GM21381 (cell line): Measurements from ENCODE around the gene RYR2.

ENCODE experiments used
- ATAC-seq: cut with Tn5 transposase; IDR thresholded peaks from one replicate; pipeline ENCODE4 v1.9.1; 2021; ENCODE audit warnings: mild to moderate bottlenecking, moderate library complexity; ENCODE audit not compliant: unreplicated experiment

The RYR2 gene

DNA sequence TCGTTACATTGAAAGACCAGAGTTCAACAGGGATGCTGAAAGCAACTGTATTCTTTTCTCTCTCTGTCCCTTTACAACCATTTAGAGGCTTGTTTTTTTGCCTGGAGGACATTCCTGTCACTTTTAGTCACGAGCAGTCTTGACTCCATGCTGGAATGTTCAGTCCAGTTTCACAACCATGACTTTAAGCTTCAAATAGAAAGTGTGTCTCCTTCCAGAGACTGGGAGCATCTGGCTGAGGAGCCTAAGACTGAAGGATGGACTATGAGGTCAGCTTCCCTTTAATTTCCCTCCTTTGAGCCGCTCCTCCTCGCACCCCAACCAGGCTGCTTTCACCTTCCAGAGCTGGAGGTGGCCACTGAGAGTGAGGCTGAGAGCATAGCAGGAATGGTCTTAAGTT, 10.5 kb upstream of the RYR2 start:
- ATAC-seq: no peak

DNA sequence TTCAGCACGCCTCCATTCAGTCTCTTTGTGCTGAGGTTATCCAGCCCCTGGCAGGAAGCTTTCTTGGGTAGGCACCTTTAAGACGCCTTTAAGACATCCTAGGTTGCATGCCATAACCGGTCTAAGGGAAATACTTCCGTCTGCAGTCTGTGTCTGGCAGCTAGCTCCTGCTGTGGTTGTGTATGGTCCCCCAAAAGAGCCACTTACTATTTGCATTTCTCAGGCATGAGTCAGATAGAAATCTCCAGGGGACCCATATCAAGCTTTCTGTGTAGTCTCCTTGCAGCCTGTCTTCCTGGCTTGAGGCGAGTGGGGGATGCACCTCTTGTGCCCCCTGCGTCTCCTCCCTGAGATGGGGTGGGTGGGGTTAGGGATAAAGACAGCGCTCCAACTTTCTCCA, 10.0 kb upstream of the RYR2 start:
- ATAC-seq: peak; percentile 86

DNA sequence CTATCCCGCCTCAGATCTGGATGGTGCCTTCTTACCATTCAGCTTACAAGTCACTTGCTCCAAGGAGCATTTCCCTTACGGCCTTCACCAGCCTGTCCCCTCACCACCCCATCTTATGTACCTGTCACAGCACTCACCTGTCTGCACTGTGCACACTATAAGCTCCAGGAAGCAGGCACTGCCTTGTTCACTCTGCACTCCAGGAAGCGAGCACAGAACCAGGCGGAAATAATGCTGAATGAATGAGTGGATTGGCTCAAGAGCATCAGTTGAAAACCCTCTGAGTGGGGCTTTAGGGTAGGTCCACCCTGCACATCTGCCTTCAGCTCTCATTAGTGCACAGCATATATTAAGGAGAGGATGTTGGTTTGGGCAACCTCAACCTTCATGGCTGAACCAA, 8.9 kb upstream of the RYR2 start:
- no peak for ATAC-seq

DNA sequence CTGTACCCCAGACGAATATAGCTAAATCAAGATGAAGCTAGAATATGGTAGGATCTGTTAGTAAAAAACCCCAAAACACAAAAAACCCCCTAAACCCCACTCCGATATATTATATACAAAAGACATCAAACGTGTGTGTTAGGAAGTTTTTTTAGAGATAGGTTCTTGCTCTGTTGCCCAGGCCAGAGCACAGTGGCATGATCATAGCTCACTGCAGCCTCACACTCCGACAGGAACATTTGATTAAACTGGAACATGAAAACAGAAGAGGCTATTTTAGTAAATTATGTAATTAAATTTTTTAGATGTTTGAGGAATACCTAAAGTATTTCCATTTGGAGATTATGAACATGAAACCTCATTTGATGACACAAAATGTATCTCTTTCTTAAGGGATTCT, 8.2 kb upstream of the RYR2 start:
- ATAC-seq: no peak

DNA sequence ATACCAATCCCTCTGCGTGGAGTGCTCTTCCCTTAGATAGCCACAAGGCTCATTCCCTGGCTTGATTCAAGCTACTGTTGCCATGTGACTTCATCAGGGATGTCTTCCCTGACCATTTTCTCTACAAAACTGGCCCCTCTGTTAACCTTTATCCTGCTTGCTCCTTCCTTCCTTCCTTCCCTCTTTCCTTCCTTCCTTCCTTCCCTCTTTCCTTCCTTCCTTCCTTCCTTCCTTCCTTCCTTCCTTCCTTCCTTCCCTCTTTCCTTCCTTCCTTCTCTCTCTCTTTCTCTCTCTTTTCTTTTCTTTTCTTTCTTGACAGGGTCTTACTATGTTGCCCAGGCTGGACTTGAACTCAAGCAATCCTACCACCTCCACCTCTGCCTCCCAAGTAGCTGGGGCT, 6.2 kb upstream of the RYR2 start:
- ATAC-seq: no peak

DNA sequence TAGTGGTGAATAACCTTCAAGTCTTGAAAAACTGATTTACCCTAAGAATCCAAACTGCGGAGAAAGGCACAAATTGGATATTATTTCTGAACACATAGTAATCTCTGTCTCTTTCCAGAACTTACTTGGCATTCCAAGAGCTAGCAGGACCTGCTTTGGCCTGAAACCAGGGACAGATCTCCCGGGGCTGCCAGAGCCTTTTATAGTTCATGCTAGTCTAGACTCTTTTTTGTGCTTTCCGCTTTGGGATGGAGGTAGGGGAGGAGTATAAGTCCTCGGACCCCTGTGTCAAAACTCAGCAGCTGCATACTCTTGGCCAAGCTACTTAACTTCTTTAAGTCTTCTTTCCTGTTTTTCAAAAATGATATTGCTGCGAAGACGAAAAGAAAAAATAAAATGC, 3.8 kb upstream of the RYR2 start:
- no peak for ATAC-seq

DNA sequence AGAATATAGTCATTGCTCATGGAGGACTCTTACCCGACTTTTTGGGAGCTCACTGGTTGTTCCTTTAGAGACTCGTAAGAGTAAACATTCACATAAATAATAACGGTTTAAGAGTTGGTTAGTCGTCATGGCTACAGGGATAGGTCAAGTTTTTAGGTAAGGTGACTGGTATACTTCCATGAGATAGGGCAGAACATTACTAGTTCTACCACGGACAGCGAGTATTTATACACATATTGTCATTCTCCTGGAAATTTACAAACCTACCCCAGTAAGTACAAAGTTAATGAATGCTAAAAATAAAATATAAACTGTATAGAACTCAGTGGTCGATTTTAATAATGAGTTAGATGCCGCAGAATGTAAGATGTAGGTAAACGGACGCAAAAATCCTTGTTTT, 1.2 kb upstream of the RYR2 start:
- no peak for ATAC-seq

DNA sequence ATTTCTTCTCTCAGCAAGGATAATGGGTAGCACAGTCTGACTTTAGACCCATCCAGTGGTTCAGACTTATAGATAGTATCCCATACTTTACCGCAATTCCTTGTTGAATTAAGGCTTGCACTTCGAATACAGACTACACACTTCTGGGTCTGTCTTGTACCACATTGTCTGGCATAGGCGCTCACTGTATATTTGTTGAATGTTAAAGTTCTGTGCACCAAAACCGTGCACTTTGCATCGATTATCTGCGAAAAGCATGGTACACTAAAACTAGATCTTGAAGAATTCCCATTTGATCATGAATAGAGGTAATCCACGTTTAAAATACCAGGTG, 556 bp upstream of the RYR2 start:
- no peak for ATAC-seq

DNA sequence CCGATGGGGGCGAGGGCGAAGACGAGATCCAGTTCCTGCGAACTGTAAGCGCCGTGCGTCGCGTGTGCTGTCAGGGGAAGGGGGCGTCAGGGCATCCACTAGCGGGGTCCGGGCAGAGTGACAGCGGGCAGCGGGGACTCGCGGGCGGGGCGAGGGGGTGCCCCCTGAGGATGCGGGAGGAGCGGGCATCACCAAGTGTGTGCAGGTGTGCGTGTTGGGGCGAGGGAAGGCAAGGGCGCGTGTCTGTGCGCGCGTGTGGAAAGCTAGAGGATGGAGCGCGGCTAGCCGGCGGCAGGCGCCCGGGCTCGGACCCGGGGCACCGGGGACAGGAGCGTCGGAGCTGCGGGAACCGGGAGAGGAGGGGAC, 525 bp downstream of the RYR2 start:
- ATAC-seq: no peak

DNA sequence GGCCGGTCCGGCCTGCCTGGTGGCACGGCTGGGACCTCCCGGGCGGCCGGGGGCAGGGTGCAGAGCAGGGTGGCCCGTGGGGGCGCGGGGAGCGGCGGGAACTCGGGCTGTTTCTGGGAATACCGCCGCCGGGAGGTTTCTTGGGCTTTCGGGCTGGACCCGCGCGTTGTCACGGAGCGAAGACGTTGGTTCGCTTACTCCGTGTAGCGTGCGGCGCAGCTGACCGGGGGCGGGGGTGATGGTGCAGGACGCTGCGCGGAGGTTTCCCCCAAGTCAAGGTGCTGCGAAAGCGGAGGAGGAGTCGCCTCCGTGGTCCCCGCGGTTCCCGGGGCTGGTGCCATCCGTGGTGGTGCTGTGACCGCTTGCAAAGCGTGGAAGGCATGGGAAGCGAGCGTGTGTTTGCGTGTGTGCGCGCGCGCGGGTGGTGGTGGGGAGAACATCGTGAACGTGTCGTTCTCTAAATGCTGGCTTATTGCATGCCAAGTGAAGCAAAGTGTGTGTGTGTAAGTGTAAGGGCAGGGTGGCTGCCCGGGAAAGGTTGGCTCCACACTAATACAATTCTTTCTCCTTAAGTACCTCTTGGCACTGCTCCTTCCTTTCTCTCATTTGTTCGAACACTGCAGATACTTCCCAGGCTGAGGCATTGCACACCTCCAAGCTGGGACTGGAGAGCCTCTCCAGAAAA, 1.1 kb downstream of the RYR2 start:
- ATAC-seq: no peak

DNA sequence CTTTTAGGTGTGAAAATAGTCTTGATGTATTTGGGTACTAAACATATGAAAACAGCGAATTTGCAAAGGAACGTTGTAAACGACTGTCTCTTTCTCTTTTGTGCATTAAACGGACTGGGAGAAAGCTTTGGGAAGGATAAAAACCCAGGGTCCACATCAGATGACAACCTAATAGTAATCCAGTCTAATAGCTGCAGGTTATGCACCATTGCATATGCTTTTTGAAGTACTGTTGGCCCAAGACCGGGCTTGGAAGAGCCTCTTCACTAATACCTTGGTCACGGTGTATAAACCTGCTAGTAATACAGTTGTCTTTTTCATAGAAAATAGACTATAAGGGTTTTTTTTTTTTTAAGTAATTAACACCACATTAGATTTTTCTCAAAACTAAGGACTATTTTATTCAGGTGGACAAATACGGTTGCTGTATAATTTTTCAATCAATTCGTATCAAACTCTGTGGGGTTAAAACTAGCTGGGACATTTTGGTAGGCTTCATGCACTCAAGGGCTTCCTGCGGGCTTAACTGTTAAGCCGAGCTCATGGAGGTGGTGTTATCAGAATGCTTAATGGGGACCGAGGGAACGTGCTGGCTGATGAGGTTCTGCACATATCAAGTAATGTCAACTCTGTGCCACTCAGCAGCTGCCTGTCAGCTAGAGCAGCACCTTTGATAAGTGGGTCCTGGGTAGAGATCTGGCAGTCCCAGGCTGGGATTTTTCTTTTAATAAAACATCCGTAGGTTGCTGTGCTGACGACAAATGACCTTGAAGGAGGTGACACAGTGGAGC, 2.1 kb downstream of the RYR2 start:
- no peak for ATAC-seq

DNA sequence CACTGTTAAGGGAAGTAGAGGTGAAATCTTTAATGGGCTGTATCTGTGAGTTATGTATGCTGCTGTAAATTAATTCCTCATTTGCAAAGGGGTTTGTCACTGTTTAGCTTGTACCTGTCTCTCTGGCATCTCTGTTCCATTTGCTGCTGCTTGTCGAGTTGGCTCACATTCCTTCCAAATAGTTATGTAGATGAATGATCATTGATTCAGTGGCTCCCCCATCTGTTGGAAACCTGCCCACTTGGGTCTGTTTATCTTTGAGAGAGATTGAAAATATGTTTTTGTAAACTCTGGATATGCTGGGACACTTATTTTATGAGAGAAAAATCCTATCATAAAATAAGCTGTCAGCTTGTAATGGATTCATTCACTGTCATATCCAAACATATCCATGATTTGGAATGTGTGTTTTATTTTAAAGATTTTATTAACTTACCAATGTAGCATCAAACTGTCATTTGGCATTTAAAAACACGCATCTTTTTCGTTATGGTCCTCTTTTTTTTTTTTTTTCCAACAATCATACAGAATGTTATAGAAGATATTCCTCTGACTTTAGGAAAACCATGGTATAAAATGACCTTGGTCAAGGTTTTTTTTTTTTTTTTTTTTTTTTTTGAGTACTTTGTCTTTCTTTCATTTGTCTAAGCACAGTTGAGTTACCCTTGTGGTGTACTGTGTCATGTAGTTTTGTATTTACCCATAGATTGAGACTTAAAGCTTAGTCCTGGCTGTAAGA, 3.5 kb downstream of the RYR2 start:
- no peak for ATAC-seq

DNA sequence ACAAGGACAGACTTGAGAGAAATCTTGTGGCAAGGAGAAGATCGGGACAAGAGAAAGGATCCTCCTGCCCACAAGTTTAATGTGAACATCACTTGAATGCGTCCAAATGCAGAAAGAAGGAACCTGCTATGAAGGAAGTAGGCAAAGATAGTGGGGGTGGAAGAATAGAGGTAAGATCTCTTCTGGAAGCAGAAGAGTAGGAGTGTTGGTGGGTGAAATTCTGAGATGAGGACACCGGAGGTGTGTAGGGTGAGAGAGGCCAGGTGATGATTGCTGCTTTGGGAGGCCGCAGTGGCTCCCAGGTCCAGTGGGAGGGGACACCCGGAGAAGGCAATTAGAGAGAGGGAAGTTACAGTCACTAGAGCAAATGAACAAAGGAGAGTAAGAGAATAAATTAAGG, 6.8 kb downstream of the RYR2 start:
- ATAC-seq: no peak

DNA sequence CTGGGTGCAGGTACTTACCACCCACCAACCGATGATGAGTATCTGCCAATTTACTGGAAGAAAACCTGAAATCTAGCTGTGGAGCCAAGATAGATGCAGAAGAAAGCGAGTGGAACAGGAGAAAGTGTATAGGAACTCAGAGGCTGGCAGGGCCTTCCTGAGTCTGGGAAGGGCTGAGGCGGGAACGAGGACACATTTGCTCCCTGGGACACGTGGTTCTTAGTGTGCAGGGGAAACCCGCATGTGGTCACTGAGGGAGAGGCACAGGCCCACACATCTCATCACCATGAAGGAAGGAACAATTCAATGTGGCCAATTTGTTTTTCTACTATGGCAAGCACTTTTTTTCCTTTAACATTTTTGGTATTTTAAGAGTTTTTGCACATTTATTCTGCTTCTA, 8.2 kb downstream of the RYR2 start:
- ATAC-seq: no peak

DNA sequence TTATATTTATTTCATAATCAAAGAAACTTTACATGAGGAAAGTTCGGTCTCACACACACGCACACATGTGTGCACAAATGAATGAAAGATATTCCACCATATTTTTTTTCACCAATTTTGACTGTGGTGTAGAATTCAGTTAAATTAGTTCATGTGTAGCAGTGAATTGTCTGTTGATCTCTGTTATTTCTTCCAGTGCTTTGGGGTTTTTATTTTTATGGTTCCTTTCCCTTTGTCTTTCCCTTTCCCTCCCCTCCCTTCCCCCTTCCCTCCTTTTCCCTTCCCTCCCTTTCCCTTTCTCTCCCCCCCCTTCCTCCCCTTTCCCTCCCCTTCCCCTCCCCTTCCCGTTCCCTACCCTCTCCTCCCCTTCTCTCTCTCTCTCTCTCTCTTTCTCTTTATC, 8.9 kb downstream of the RYR2 start:
- ATAC-seq: no peak

DNA sequence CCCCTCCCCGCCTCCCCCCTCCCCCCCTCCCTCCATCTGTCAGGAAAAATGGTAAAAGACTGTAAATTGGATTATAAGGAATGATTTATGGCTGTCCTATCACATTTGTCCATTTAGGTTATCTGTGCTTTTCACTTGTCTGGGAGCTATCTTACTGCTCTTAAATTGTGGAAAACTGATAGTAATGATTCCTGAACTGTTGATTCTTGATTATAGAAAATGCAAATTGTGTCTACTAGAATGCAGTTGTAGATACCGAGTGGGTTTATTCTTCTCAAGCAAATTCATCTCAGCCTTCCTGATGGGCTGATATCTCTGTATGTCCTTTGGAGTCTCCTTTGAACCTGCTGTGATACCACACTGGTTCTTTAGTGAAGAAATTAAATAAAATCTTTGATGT, 12.3 kb downstream of the RYR2 start:
- no peak for ATAC-seq

DNA sequence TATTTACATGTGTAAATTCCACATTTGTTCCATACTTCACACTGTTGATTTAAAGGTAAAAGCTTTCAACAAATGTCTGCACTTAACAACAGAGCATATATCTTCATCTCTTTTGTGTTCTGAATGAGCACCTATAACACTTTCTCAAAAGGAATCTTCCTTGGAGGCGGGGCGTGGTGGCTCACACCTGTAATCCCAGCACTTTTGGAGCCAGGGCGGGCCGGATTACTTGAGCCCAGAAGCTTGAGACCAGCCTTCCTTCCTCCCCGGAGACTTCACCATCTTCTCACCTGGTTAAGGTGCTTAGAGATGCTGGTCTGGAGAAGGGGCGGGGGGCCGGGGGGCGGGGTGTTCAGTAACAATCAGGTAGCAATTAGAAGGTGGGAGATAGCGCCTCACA, 16.5 kb downstream of the RYR2 start:
- ATAC-seq: no peak

DNA sequence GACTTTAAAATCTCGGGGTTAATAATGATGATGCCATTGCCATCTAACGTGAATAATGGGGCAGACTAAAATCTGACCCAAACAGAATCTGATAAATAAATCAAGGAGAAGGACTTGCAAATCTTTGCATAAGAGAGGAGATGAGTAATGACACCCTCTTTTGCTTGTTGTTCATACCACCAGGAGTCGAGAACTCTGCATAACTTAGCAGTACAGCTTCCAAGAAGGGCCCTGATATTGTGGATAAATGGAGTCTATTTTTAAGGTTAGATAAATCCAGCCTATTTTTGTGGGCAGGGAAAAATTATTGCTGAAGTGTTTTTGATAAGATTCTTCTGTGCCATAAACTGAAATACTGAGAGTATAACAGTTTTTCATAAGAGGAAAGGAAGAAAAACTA, 17.3 kb downstream of the RYR2 start:
- ATAC-seq: no peak

DNA sequence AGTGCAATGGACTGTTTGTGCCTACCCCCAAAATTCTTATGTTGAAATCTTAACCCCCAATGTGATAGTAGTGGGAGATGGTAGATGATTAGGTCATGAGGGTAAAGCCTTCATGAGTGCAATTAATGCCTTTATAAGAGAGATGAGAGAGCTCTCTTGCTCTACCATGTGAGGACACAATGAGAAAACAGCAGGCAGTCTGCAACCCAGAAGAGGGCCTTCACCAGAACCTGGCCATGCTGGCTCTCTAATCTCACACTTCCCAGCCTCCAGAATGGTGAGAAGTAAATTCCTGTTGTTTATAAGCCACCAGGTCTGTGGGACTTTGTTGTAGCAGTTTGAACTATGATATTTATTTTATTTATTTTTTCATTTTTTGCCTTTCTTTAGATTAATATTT, 21.0 kb downstream of the RYR2 start:
- no peak for ATAC-seq

DNA sequence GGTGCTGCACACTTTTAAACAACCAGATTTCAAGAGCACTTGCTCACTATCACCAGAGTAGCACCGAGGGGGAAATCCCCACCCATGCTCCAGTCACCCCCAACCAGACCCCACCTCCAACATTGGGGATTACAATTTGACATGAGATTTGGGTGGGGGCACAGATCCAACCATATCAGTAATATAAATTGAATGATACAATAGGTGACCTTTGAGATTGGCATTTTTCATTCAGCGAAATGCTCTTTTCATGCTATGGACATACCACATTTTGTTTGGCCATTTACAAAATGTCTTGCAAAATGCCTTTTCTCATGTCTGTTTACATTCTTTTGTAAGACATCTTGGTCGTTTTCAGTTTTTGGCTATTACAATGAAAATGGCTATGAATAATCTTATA, 23.9 kb downstream of the RYR2 start:
- ATAC-seq: no peak

DNA sequence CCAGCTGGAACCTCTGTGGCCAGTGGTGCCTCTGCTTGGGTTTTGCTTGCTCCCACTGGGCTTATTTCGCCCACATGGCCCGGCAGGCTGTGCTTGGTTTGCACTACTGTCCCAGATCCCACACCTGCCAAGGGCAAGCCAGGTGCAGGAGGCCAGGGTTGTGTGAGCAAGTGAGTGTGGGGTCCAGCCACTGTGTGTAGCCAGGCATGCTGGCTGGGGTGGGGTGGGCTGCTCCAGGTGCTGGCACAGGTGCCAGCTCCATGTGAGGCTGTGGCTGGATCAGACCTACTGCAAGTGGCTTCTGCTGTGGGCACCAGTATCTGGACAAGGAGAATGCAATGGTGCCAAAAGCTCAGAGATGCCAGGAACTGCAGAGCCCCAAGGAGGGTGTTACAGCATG, 28.5 kb downstream of the RYR2 start:
- ATAC-seq: no peak

DNA sequence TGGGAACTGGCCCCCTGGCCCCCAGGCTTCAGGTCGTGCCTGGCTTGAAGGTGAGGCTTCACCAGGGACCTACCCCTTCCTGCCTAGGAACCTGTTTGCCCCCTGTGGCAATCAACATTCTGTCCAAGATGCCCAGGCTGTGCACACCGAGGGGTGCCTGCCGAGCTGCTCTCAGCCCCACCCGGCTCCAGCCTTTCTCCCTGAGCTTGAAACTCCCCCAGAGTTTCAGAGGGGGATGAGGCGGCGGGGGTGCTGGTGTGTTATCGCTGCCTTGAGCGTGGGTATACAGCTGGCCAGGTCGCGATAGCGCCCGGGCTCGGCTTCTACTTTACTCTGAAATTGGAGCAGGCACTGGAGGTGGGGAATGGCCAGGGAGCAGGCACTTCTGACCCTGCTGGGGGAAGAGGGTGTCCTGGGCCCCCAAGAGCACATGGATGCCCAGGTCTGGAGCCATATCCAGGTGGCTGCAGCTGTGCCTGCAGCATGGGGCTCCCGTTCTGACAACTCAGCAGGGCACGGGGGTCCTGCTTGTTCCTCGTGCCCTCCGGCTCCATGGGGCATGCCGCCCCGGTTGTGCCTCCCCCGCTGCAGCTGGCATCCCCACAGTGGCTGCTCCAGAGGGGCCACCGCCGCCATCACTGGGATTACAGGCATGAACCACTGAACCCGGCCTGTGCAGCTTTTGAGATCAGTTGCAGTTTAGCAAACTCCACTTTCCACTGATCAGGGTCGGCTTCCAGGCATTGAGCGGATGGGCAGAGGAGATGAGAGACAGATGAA, 29.8 kb downstream of the RYR2 start:
- no peak for ATAC-seq
